Stimulated activated CD4-positive, alpha-beta T cell treated with anti-CD3 and anti-CD28 coated beads, Interleukin-1b, Interleukin-23, amount 100 ng/mL, for 48 hours (primary cell): ENCODE data around the gene COL23A1.

Source experiments
- DNase-seq: peaks from one replicate; pipeline ENCODE4 v3.0.0-alpha.2; 2020

Gene COL23A1

GRCh38 chr5:178454821-178455479 lies 135.2 kb downstream of the COL23A1 start:
- no peak for DNase-seq

- DNase-seq: no peak
Measured at GRCh38 chr5:178454303-178454702, 135.9 kb downstream of the COL23A1 start.

- no peak for DNase-seq
Measured at GRCh38 chr5:178453224-178453623, 137.0 kb downstream of the COL23A1 start.

- DNase-seq: no peak
Measured at GRCh38 chr5:178450121-178451028, 139.8 kb downstream of the COL23A1 start.

- DNase-seq: no peak
Measured at GRCh38 chr5:178449163-178450070, 140.8 kb downstream of the COL23A1 start.

GRCh38 chr5:178445534-178445933 lies 144.7 kb downstream of the COL23A1 start:
- no peak for DNase-seq

- no peak for DNase-seq
Measured at GRCh38 chr5:178442405-178443257, 147.6 kb downstream of the COL23A1 start.

- no peak for DNase-seq
Measured at GRCh38 chr5:178441486-178442270, 148.5 kb downstream of the COL23A1 start.

- DNase-seq: no peak
Measured at GRCh38 chr5:178440181-178440580, 150.0 kb downstream of the COL23A1 start.

GRCh38 chr5:178439493-178440180 lies 150.6 kb downstream of the COL23A1 start:
- no peak for DNase-seq

GRCh38 chr5:178438796-178439195 lies 151.4 kb downstream of the COL23A1 start:
- DNase-seq: no peak

- no peak for DNase-seq
Measured at GRCh38 chr5:178437386-178438075, 152.7 kb downstream of the COL23A1 start.

- DNase-seq: no peak
Measured at GRCh38 chr5:178436326-178436940, 153.8 kb downstream of the COL23A1 start.

- no peak for DNase-seq
Measured at GRCh38 chr5:178435321-178436238, 154.6 kb downstream of the COL23A1 start.

- DNase-seq: no peak
Measured at GRCh38 chr5:178434851-178435250, 155.3 kb downstream of the COL23A1 start.

GRCh38 chr5:178434016-178434761 lies 156.0 kb downstream of the COL23A1 start:
- DNase-seq: no peak

GRCh38 chr5:178433273-178433775 lies 156.9 kb downstream of the COL23A1 start:
- no peak for DNase-seq
